Endothelial cell of umbilical vein (primary cell): Measurements from ENCODE around the gene CFAP65. TPM values are rescaled to one million over a fixed set of nuclear protein-coding genes. Genes with fewer than 3 reads are reported as not detected.

Source experiments
- BruUV-seq: library from RNA; stranded (reverse); fragments of 400-500 nt; replicated peaks from 2 replicates; lab custom pipeline; 2021; lab: Mats Ljungman, UMichigan
- CTCF ChIA-PET: fragments of 300-600, 350-600 bp; sonication (Branson Sonifier 250); formaldehyde crosslinking; loops from one replicate; lab custom pipeline; 2021; ENCODE audit warnings: antibody characterized with exemption, inconsistent platforms; lab: Charles Lee
- POLR2A ChIA-PET: fragments of 300-600, 350-600 bp; sonication (Branson Sonifier 250); formaldehyde crosslinking; loops from one replicate; lab custom pipeline; 2021; ENCODE audit warnings: antibody characterized with exemption, inconsistent platforms; lab: Charles Lee
- DNase-seq: peaks from one replicate; pipeline ENCODE4 v3.0.0-alpha.2; 2011; ENCODE audit warnings: low read depth, low spot score
- FAIRE-seq: peaks from 2 replicates; lab custom pipeline; 2011; peaks lifted over from hg19 to GRCh38; lab: Jason Lieb, UNC
- H2AFZ ChIP-seq: 2 replicates; pipeline ENCODE4 v1.6.0; 2012; ENCODE audit warnings: low read depth, low read length, control low read depth, inconsistent platforms
- H3K27ac ChIP-seq: 2 replicates; pipeline ENCODE4 v1.5.1; 2011; ENCODE audit warnings: low read depth, mild to moderate bottlenecking, control low read depth, low read length, moderate library complexity; ENCODE audit not compliant: insufficient read depth
- H3K27me3 ChIP-seq, 2 experiments: 2 replicates each; pipeline versions ENCODE4 v1.6.0 to v1.6.1; 2011; ENCODE audit warnings: low read length in 2 of 2, mixed read lengths in 1 of 2; ENCODE audit not compliant: control insufficient read depth in 2 of 2, insufficient read depth in 2 of 2
- H3K36me3 ChIP-seq, 2 experiments: 2 replicates in 1 of 2; 3 replicates in 1 of 2; pipeline ENCODE4 v1.5.1; 2011; ENCODE audit warnings: low read length in 2 of 2, mild to moderate bottlenecking in 1 of 2, moderate library complexity in 1 of 2; ENCODE audit not compliant: control insufficient read depth in 2 of 2, insufficient read depth in 2 of 2; ENCODE audit errors: extremely low read depth in 1 of 2
- H3K4me1 ChIP-seq: 3 replicates; pipeline ENCODE4 v1.5.1; 2011; ENCODE audit warnings: mild to moderate bottlenecking, low read length; ENCODE audit not compliant: control insufficient read depth, insufficient read depth; ENCODE audit errors: extremely low read depth
- H3K4me2 ChIP-seq: 2 replicates; pipeline ENCODE4 v1.6.1; 2011; ENCODE audit warnings: low read length, control low read depth, mixed read lengths; ENCODE audit not compliant: insufficient read depth
- H3K4me3 ChIP-seq, 3 experiments: fragments of 200-600 bp in 1 of 3; sonication (generic), shearing (Covaris generic) in 1 of 3; replicated peaks in 1 of 3; 2 replicates each; pipeline ENCODE4 v1.5.1; 2011 to 2016; ENCODE audit warnings: control low read depth in 3 of 3, low read length in 3 of 3, mild to moderate bottlenecking in 2 of 3, inconsistent platforms in 1 of 3, low read depth in 1 of 3, moderate library complexity in 1 of 3; ENCODE audit not compliant: insufficient read depth in 1 of 3
- H3K79me2 ChIP-seq: 2 replicates; pipeline ENCODE4 v1.6.0; 2012; ENCODE audit warnings: low read length, inconsistent platforms; ENCODE audit not compliant: control insufficient read depth, insufficient read depth
- H3K9ac ChIP-seq: replicated peaks from 2 replicates; pipeline ENCODE3; 2011; ENCODE audit warnings: low read length, control low read depth; ENCODE audit not compliant: insufficient read depth; ENCODE audit errors: extremely low read depth
- H3K9me1 ChIP-seq: replicated peaks from 3 replicates; pipeline ENCODE4 v1.6.0; 2011; ENCODE audit warnings: mild to moderate bottlenecking, low read length; ENCODE audit not compliant: control insufficient read depth, insufficient read depth; ENCODE audit errors: extremely low read depth
- H3K9me3 ChIP-seq: replicated peaks from 2 replicates; pipeline ENCODE4 v1.5.1; 2012; ENCODE audit warnings: low read length, inconsistent platforms; ENCODE audit not compliant: control insufficient read depth, insufficient read depth
- H4K20me1 ChIP-seq: replicated peaks from 2 replicates; pipeline ENCODE3; 2011; ENCODE audit warnings: mild to moderate bottlenecking, low read length; ENCODE audit not compliant: control insufficient read depth, insufficient read depth; ENCODE audit errors: extremely low read depth
- EZH2 ChIP-seq: IDR thresholded peaks from 2 replicates; pipeline ENCODE4 v1.6.1; 2012; ENCODE audit warnings: borderline replicate concordance, low read depth, mild to moderate bottlenecking, moderate library complexity, low read length, inconsistent platforms; ENCODE audit not compliant: severe bottlenecking
- MAX ChIP-seq: IDR thresholded peaks from 2 replicates; pipeline ENCODE4 v1.6.1; 2011; ENCODE audit not compliant: insufficient read depth, insufficient read length
- dilution Hi-C: fragments of 300-500 bp; cut with MboI; formaldehyde crosslinking; loops from one replicate; pipeline ENCODE4 v1.15.0; 2019; ENCODE audit warnings: low sequenced_read_pairs; ENCODE audit not compliant: extremely low pct_ligation_motif_present
- intact Hi-C: fragments of 100-400 bp; cut with micrococcal nuclease; formaldehyde crosslinking; loops from one replicate; pipeline ENCODE4 v1.10.0; 2022
- polyA plus RNA-seq, 4 experiments: library from polyadenylated mRNA; depleted of rRNA in 3 of 4; stranded (reverse) in 3 of 4; unstranded in 1 of 4; fragments of >200 nt; gene quantifications; 2 replicates each; pipeline versions ENCODE4 v1.2.1 to v1.2.3, GENCODE V29; 2011 to 2012; ENCODE audit warnings: missing spikeins in 1 of 4
- total RNA-seq: library from RNA; stranded (reverse); gene quantifications from 2 replicates; pipeline ENCODE4 v1.2.3, GENCODE V29; 2021
- TF ChIP-seq, protein P1 (sequence below), 2 donors: IDR thresholded peaks; 1 replicate in 1 of 2; 2 replicates in 1 of 2; pipeline ENCODE4 v1.5.1; 2011; ENCODE audit warnings: low read length in 2 of 2, mild to moderate bottlenecking in 2 of 2, moderate library complexity in 2 of 2, control low read depth in 1 of 2, inconsistent platforms in 1 of 2, low read depth in 1 of 2; ENCODE audit not compliant: insufficient read depth in 1 of 2; ENCODE audit errors: extremely low read depth in 1 of 2

Gene CFAP65
- total and polyA plus RNA-seq, 2 donors (not counting 3 experiments of a cell fraction or from before 2014, with no cell fraction given): 0.03 TPM; not detected in 1

- no peak overlapping the region for H3K4me2 ChIP-seq
- dilution Hi-C loops (no loop called here), intact Hi-C loops (loop anchor here (1.0 to 5.0 kb wide), 6 partner anchors 47 to 240 kb away; partner anchors contain the start of gene ABCB6)
- H3K9me1 ChIP-seq: no peaks in the 10 kb centered on the region
- H2AFZ ChIP-seq: no peak overlapping the region
- DNase-seq: peak; percentile 60
- TF ChIP-seq, protein P1, sequence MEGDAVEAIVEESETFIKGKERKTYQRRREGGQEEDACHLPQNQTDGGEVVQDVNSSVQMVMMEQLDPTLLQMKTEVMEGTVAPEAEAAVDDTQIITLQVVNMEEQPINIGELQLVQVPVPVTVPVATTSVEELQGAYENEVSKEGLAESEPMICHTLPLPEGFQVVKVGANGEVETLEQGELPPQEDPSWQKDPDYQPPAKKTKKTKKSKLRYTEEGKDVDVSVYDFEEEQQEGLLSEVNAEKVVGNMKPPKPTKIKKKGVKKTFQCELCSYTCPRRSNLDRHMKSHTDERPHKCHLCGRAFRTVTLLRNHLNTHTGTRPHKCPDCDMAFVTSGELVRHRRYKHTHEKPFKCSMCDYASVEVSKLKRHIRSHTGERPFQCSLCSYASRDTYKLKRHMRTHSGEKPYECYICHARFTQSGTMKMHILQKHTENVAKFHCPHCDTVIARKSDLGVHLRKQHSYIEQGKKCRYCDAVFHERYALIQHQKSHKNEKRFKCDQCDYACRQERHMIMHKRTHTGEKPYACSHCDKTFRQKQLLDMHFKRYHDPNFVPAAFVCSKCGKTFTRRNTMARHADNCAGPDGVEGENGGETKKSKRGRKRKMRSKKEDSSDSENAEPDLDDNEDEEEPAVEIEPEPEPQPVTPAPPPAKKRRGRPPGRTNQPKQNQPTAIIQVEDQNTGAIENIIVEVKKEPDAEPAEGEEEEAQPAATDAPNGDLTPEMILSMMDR (IDR thresholded peaks at IDR 0.05; ENCODE audit: extremely low read depth in 1 of 2, insufficient read depth in 1 of 2, low read depth in 1 of 2, low read length in 2 of 2): peak; percentile 85 to 94
- TF ChIP-seq EZH2 (peak; percentile 89), MAX (no peak)
- ChIA-PET POLR2A (no interaction called here), CTCF (interaction anchor here (0.6 to 6.8 kb wide), 37 partner anchors 8 to 473 kb away, joined by 3 to 178 read pairs (median 4); no protein-coding TSS in a partner anchor)
- H3K27me3 ChIP-seq: peaks cover 52 to 66% of the 10 kb centered on the region in 2 experiments
- no peaks in the 10 kb centered on the region for H3K79me2 ChIP-seq
- BruUV-seq: no TSS peak
- no peaks in the 10 kb centered on the region for H3K4me1 ChIP-seq
- H4K20me1 ChIP-seq: no peaks in the 10 kb centered on the region
- H3K9me3 ChIP-seq: no peaks in the 10 kb centered on the region
- FAIRE-seq: peak; percentile 83
- no peaks in the 10 kb centered on the region for H3K36me3 ChIP-seq
- H3K4me3 ChIP-seq: no peak overlapping the region
- no peak overlapping the region for H3K9ac ChIP-seq
- H3K27ac ChIP-seq: no peak overlapping the region
Observed at GRCh38 chr2:219057709-219058540, 16.6 kb upstream of the CFAP65 start.
